HG03342 (cell line): ENCODE data around the gene NCLN.

Experiments
- ATAC-seq: cut with Tn5 transposase; IDR thresholded peaks from one replicate; pipeline ENCODE4 v1.9.1; 2021; ENCODE audit warnings: mild to moderate bottlenecking, moderate library complexity; ENCODE audit not compliant: unreplicated experiment

Gene NCLN

GRCh38 chr19:3253270-3253669 is 67.5 kb downstream of the NCLN start:
- no peak for ATAC-seq

GRCh38 chr19:3254520-3254919 is 68.8 kb downstream of the NCLN start:
- no peak for ATAC-seq

- ATAC-seq = no peak
Measured at GRCh38 chr19:3257071-3257470, 71.3 kb downstream of the NCLN start.
